Mammary epithelial cell (primary cell): ENCODE results near the gene TUNAR.

Source experiments
- CTCF ChIP-seq, 2 donors: IDR thresholded peaks in 1 of 2; conservative IDR thresholded peaks in 1 of 2; 2 replicates each; pipeline ENCODE4 v1.5.1; 2011 to 2012; ENCODE audit warnings: inconsistent platforms in 2 of 2, low read length in 2 of 2, mild to moderate bottlenecking in 2 of 2, control low read depth in 1 of 2, low read depth in 1 of 2; ENCODE audit not compliant: insufficient read depth in 1 of 2; ENCODE audit errors: extremely low read depth in 1 of 2
- EZH2 ChIP-seq: IDR thresholded peaks from 2 replicates; pipeline ENCODE4 v1.6.1; 2012; ENCODE audit warnings: low read length, inconsistent platforms, borderline replicate concordance

GRCh38 chr14:95958105-95958504 is 81.5 kb downstream of the TUNAR start:
- TF ChIP-seq CTCF (conservative IDR thresholded peaks at IDR 0.05 in 1 of 2, IDR thresholded peaks at IDR 0.05 in 1 of 2; ENCODE audit: extremely low read depth in 1 of 2, insufficient read depth in 1 of 2, low read depth in 1 of 2, low read length in 2 of 2) (no peak), EZH2 (no peak)
